GM18511 (cell line): ENCODE data around the gene FAM47A.

ENCODE experiments used
- ATAC-seq: cut with Tn5 transposase; IDR thresholded peaks from one replicate; pipeline ENCODE4 v1.9.1; 2021; ENCODE audit warnings: mild to moderate bottlenecking, moderate library complexity; ENCODE audit not compliant: unreplicated experiment

FAM47A gene

GRCh38 chrX:34132028-34132427 is at the start of gene FAM47A:
FAM47A (minus strand) TSS chrX:34132314; CDS start chrX:34132278, 36 bp downstream.
- no peak for ATAC-seq

GRCh38 chrX:34147345-34147744 is 15.2 kb upstream of the FAM47A start:
- no peak for ATAC-seq

- no peak for ATAC-seq
Observed at GRCh38 chrX:34146906-34147305, 14.8 kb upstream of the FAM47A start.

GRCh38 chrX:34144246-34144645 is 12.1 kb upstream of the FAM47A start:
- ATAC-seq: no peak

- no peak for ATAC-seq
Observed at GRCh38 chrX:34140816-34141215, 8.7 kb upstream of the FAM47A start.

- ATAC-seq: no peak
Observed at GRCh38 chrX:34130980-34131744, 952 bp downstream of the FAM47A start.

- no peak for ATAC-seq
Observed at GRCh38 chrX:34130501-34130900, 1.6 kb downstream of the FAM47A start.

- no peak for ATAC-seq
Observed at GRCh38 chrX:34126011-34126410, 6.1 kb downstream of the FAM47A start.

GRCh38 chrX:34119122-34119521 is 13.0 kb downstream of the FAM47A start:
- no peak for ATAC-seq

- ATAC-seq: no peak
Observed at GRCh38 chrX:34112459-34112858, 19.7 kb downstream of the FAM47A start.
